DND-41 (cell line): Measurements from ENCODE around the gene AGFG2.
"Not testable (repeated sequence)": the region's sequence is repeated elsewhere in the genome, so short reads cannot be mapped to it uniquely, and the experiment has no call there.

Source experiments
- ATAC-seq: fragments of 200-7000 bp; cut with Tn5 transposase; 3 replicates; pipeline ENCODE4 v1.9.1; 2021; ENCODE audit warnings: low read depth; ENCODE audit not compliant: insufficient read depth
- DNase-seq: peaks from one replicate; pipeline ENCODE4 v3.0.0-alpha.2; 2020
- H2AFZ ChIP-seq: 2 replicates; pipeline ENCODE4 v1.6.0; 2012; ENCODE audit warnings: low read depth, low read length
- H3K27ac ChIP-seq: 2 replicates; pipeline ENCODE4 v1.5.1; 2012; ENCODE audit warnings: low read length, inconsistent platforms
- H3K27me3 ChIP-seq: fragments of 200-600 bp; sonication (generic); 2 replicates; pipeline ENCODE4 v1.6.0; 2012; ENCODE audit warnings: low read length, mild to moderate bottlenecking, inconsistent platforms; ENCODE audit not compliant: insufficient read depth, poor library complexity
- H3K36me3 ChIP-seq: 2 replicates; pipeline ENCODE4 v1.5.1; 2012; ENCODE audit warnings: low read length, inconsistent platforms; ENCODE audit not compliant: insufficient read depth
- H3K4me1 ChIP-seq: 2 replicates; pipeline ENCODE4 v1.5.1; 2012; ENCODE audit warnings: mild to moderate bottlenecking, low read length; ENCODE audit not compliant: insufficient read depth
- H3K4me2 ChIP-seq: 2 replicates; pipeline ENCODE4 v1.6.0; 2012; ENCODE audit warnings: mild to moderate bottlenecking, moderate library complexity, low read length, inconsistent platforms; ENCODE audit not compliant: insufficient read depth
- H3K4me3 ChIP-seq, 2 experiments: fragments of 200-600 bp in 1 of 2; shearing (Covaris generic) in 1 of 2; 2 replicates each; pipeline ENCODE4 v1.5.1; 2012 to 2016; ENCODE audit warnings: inconsistent platforms in 2 of 2, low read length in 2 of 2, mild to moderate bottlenecking in 2 of 2, low read depth in 1 of 2, moderate library complexity in 1 of 2
- H3K79me2 ChIP-seq: 2 replicates; pipeline ENCODE4 v1.6.0; 2012; ENCODE audit warnings: low read length, inconsistent platforms; ENCODE audit not compliant: insufficient read depth
- H3K9ac ChIP-seq: 2 replicates; pipeline ENCODE4 v1.6.0; 2012; ENCODE audit warnings: low read depth, mild to moderate bottlenecking, inconsistent platforms, low read length, moderate library complexity
- H3K9me3 ChIP-seq: 2 replicates; pipeline ENCODE4 v1.5.1; 2012; ENCODE audit warnings: low read length, moderate library complexity, mild to moderate bottlenecking, inconsistent platforms; ENCODE audit not compliant: insufficient read depth, severe bottlenecking
- H4K20me1 ChIP-seq: 2 replicates; pipeline ENCODE4 v1.6.0; 2012; ENCODE audit warnings: low read length; ENCODE audit not compliant: insufficient read depth
- EZH2 ChIP-seq: IDR thresholded peaks from 3 replicates; pipeline ENCODE4 v1.6.1; 2012; ENCODE audit warnings: borderline replicate concordance, low read depth, mild to moderate bottlenecking, moderate library complexity, low read length, inconsistent platforms; ENCODE audit not compliant: severe bottlenecking

The AGFG2 gene

DNA sequence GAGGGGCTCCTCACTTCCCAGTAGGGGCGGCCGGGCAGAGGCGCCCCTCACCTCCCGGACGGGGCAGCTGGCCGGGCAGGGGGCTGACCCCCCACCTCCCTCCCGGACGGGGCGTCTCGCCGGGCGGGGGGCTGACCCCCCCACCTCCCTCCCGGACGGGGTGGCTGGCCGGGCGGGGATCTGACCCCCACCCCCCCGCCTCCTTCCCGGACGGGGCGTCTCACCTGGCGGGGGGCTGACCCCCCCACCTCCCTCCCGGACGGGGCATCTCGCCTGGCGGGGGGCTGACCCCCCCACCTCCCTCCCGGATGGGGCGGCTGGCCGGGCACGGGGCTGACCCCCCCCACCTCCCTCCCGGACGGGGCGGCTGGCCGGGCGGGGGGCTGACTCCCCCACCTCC is 15.8 kb upstream of the AGFG2 start:
- H3K4me2 ChIP-seq, H3K4me1 ChIP-seq, H3K4me3 ChIP-seq, ATAC-seq, H3K36me3 ChIP-seq, H3K9me3 ChIP-seq, H3K27ac ChIP-seq, H3K9ac ChIP-seq, H3K27me3 ChIP-seq, H3K79me2 ChIP-seq, H2AFZ ChIP-seq, H4K20me1 ChIP-seq, DNase-seq: not testable (repeated sequence)

DNA sequence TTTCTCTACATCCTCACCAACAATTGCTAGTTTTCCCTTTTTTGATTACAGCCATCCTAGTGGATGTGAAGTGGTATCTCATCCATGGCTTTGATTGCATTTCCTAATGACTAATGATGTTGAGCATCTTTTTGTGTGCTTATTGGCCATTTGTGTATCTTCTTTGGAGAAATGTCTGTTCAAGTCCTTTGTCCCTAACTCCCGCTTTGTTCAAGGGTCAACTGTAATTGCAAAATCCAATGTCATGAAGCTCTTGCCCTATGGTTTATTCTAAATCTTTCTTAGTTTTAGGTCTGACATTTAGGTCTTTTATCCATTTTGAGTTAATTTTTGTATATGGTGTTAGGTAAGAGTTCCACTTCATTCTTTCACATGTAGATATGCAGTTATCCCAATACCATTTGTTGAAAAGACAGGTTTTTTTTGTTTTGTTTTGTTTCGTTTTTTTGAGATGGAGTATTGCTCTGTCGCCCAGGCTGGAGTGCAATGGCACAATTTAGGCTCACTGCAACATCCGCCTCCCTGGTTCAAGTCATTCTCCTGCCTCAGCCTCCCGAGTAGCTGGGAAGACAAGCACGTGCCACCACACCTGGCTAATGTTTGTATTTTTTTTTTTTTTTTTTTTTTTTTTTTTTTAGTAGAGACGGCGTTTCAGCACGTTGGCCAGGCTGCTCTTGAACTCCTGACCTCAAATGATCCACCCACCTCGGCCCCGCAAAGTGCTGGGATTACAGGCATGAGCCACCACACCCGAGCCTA is 10.7 kb upstream of the AGFG2 start:
- H3K9ac ChIP-seq, H3K27me3 ChIP-seq, H3K4me3 ChIP-seq, H2AFZ ChIP-seq, H3K27ac ChIP-seq, H3K4me2 ChIP-seq, DNase-seq, H4K20me1 ChIP-seq, H3K79me2 ChIP-seq, ATAC-seq, H3K36me3 ChIP-seq, H3K9me3 ChIP-seq, H3K4me1 ChIP-seq: not testable (repeated sequence)

DNA sequence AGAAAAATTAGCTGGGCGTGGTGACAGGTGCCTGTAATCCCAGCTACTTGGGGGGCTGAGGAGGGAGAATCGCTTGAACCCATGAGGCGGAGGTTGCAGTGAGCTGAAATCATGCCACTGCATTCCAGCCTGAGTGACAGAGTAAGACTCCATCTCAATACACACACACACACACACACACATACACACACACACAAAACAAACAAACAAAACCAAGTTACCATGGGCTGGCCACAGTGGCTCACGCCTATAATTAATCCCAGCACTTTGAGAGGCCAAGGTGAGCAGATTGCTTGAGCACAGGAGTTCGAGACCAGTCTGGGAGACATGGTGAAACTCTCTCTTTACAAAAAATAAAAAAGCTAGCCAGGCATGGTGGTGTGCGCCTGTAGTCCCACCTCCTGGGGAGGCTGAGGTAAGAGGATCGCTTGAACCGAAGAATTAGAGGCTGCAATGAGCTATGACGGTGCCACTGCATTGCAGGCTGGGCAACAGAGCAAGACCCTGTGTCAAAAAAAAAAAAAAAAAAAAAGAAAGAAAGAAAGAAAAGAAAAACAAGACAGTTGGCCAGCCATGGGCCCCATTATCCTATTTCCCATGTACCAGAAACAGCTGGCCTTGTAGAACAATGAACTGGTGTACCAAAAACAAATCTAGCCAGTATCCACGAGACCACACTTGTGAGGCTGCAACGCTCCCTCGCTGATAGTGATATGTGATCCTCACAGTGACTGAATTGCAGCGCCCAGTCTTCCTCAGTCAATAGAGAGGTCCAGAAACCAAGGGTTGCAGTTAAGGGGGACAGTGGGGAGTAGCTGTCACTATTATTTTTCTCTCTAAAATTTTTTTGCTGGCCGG is 6.6 kb upstream of the AGFG2 start:
- no peak overlapping the region for H3K4me3 ChIP-seq
- no peaks in the 10 kb centered on the region for H3K36me3 ChIP-seq
- DNase-seq, result no peak
- no peaks in the 10 kb centered on the region for H3K9me3 ChIP-seq
- H4K20me1 ChIP-seq, result no peaks in the 10 kb centered on the region
- H3K79me2 ChIP-seq, result no peaks in the 10 kb centered on the region
- H3K4me1 ChIP-seq, result no peaks in the 10 kb centered on the region
- no peak for TF ChIP-seq EZH2
- no peak overlapping the region for H3K4me2 ChIP-seq
- H2AFZ ChIP-seq, result no peak overlapping the region
- no peaks in the 10 kb centered on the region for H3K27me3 ChIP-seq
- no peak overlapping the region for H3K27ac ChIP-seq
- no peak overlapping the region for H3K9ac ChIP-seq
- no peak for ATAC-seq

DNA sequence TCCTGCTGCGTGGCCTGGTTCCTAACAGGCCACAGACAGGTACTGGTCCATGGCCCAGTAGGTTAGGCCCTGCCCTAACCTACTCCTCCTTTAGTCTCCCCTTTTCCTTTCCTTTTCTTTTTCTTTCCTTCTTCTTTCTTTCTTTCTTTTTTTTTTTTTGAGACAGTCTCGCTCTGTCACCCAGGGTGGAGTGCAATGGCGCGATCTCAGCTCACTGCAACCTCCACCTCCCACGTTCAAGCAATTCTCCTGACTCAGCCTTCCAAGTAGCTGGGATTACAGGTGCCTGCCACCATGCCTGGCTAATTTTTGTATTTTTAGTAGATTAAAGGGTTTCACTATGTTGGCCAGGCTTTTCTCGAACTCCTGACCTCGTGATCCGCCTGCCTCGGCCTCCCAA is 3.0 kb upstream of the AGFG2 start:
- not testable (repeated sequence) for H3K36me3 ChIP-seq, H3K4me3 ChIP-seq, H3K27ac ChIP-seq, H3K9me3 ChIP-seq, H3K9ac ChIP-seq, ATAC-seq, H2AFZ ChIP-seq, H3K4me2 ChIP-seq, H3K27me3 ChIP-seq, DNase-seq, H4K20me1 ChIP-seq
- H3K4me1 ChIP-seq, result peaks cover 19% of the 10 kb centered on the region
- H3K79me2 ChIP-seq, result peaks cover 11% of the 10 kb centered on the region

DNA sequence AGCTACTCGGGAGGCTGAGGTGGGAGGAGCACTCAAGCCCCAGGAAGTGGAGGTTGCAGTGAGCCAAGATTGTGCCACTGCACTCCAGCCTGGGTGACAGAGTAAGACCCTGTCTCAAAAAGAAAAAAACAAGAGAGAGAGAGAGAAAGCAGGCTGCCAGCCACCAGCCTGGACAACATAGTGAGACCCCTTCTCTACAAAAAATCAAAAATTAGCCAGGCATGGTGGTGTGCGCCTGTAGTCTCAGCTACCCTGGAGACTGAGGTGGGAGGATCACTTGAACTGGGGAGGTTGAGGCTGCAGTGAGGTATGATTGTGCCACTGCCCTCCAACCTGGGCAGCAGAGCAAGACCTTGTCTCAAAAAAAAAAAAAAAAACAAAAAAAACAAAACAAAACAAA is 2.3 kb upstream of the AGFG2 start:
- H4K20me1 ChIP-seq, H2AFZ ChIP-seq, DNase-seq, H3K9me3 ChIP-seq, H3K4me2 ChIP-seq, H3K36me3 ChIP-seq, H3K27me3 ChIP-seq, H3K4me3 ChIP-seq, H3K9ac ChIP-seq, ATAC-seq, H3K27ac ChIP-seq: not testable (repeated sequence)
- peaks cover 13% of the 10 kb centered on the region for H3K79me2 ChIP-seq
- peaks cover 19% of the 10 kb centered on the region for H3K4me1 ChIP-seq
